MM.1S (cell line): Measurements from ENCODE around the gene OR1L6.

Experiments
- DNase-seq: peaks from one replicate; pipeline ENCODE4 v3.0.0-alpha.2; 2015
- H2AFZ ChIP-seq: fragments of 300-600 bp; sonication (generic); 2 replicates; pipeline ENCODE4 v1.6.0; 2016; ENCODE audit warnings: antibody characterized with exemption, low read length
- H3F3A ChIP-seq: fragments of 300-600 bp; sonication (generic); 2 replicates; pipeline ENCODE4 v1.6.1; 2016; ENCODE audit warnings: mild to moderate bottlenecking, antibody characterized with exemption, low read length, moderate library complexity, mixed read lengths; ENCODE audit not compliant: insufficient read depth
- H3K27ac ChIP-seq: fragments of 300-600 bp; sonication (generic); 2 replicates; pipeline ENCODE4 v1.5.1; 2016; ENCODE audit warnings: mild to moderate bottlenecking, low read length
- H3K27me3 ChIP-seq: fragments of 300-600 bp; sonication (generic); replicated peaks from 2 replicates; pipeline ENCODE4 v1.6.0; 2016; ENCODE audit warnings: low read length; ENCODE audit not compliant: insufficient read depth
- H3K36me3 ChIP-seq: fragments of 300-600 bp; sonication (generic); replicated peaks from 2 replicates; pipeline ENCODE4 v1.6.1; 2016; ENCODE audit warnings: mild to moderate bottlenecking, low read length, mixed read lengths; ENCODE audit not compliant: insufficient read depth
- H3K4me1 ChIP-seq: fragments of 300-600 bp; sonication (generic); 2 replicates; pipeline ENCODE4 v1.6.1; 2016; ENCODE audit warnings: low read length, mixed read lengths
- H3K4me2 ChIP-seq: fragments of 300-600 bp; sonication (generic); 2 replicates; pipeline ENCODE4 v1.6.0; 2016; ENCODE audit warnings: low read depth, low read length
- H3K4me3 ChIP-seq: fragments of 300-600 bp; sonication (generic); 2 replicates; pipeline ENCODE4 v1.5.1; 2016; ENCODE audit warnings: low read length, mixed read lengths
- H3K79me2 ChIP-seq: fragments of 300-600 bp; sonication (generic); 2 replicates; pipeline ENCODE4 v1.6.1; 2016; ENCODE audit warnings: mixed run types, low read length, mixed read lengths
- H3K9ac ChIP-seq: fragments of 300-600 bp; sonication (generic); 2 replicates; pipeline ENCODE4 v1.6.1; 2016; ENCODE audit warnings: low read length, mixed read lengths
- H3K9me2 ChIP-seq: fragments of 300-600 bp; sonication (generic); replicated peaks from 2 replicates; pipeline ENCODE4 v1.6.1; 2016; ENCODE audit warnings: mild to moderate bottlenecking, low read length, mixed read lengths; ENCODE audit not compliant: insufficient read depth
- H3K9me3 ChIP-seq: fragments of 300-600 bp; sonication (generic); replicated peaks from 2 replicates; pipeline ENCODE4 v1.6.1; 2016; ENCODE audit warnings: mild to moderate bottlenecking, low read length, mixed read lengths; ENCODE audit not compliant: insufficient read depth
- H4K20me1 ChIP-seq: fragments of 300-600 bp; sonication (generic); 2 replicates; pipeline ENCODE4 v1.6.1; 2016; ENCODE audit warnings: mild to moderate bottlenecking, low read length, moderate library complexity, mixed read lengths; ENCODE audit not compliant: insufficient read depth
- CTCF ChIP-seq: fragments of 300-600 bp; sonication (generic); IDR thresholded peaks from 2 replicates; pipeline ENCODE4 v1.5.1; 2016; ENCODE audit warnings: antibody characterized with exemption, low read length, mixed read lengths
- EZH2 ChIP-seq: fragments of 300-600 bp; sonication (generic); optimal IDR thresholded peaks from 2 replicates; pipeline ENCODE3; 2017; ENCODE audit warnings: low read depth, mild to moderate bottlenecking, antibody characterized with exemption, low read length, mixed read lengths
- EZH2phosphoT487 ChIP-seq: fragments of 300-600 bp; sonication (generic); IDR thresholded peaks from 2 replicates; pipeline ENCODE4 v1.6.1; 2018; ENCODE audit warnings: antibody characterized with exemption, low read length

Gene OR1L6

GRCh38 chr9:122789256-122790046 is 47.3 kb downstream of the OR1L6 start:
- no peaks in the 10 kb centered on the region for H3K9me2 ChIP-seq
- H2AFZ ChIP-seq = no peak overlapping the region
- TF ChIP-seq EZH2 (no peak), CTCF (no peak), EZH2phosphoT487 (no peak)
- H3K9me3 ChIP-seq = no peaks in the 10 kb centered on the region
- H3K27me3 ChIP-seq = no peaks in the 10 kb centered on the region
- no peaks in the 10 kb centered on the region for H3K79me2 ChIP-seq
- H3K4me1 ChIP-seq = peaks cover 25% of the 10 kb centered on the region
- no peaks in the 10 kb centered on the region for H3K36me3 ChIP-seq
- no peak overlapping the region for H3K9ac ChIP-seq
- DNase-seq = no peak
- no peaks in the 10 kb centered on the region for H4K20me1 ChIP-seq
- peaks cover 8% of the 10 kb centered on the region; the same call in 1 of the 2 replicates for H3F3A ChIP-seq
- no peak overlapping the region for H3K27ac ChIP-seq
- no peak overlapping the region for H3K4me3 ChIP-seq
- H3K4me2 ChIP-seq = no peak overlapping the region

GRCh38 chr9:122791872-122792669 is 50.0 kb downstream of the OR1L6 start:
- peaks cover 5% of the 10 kb centered on the region; the same call in 1 of the 2 replicates for H3F3A ChIP-seq

GRCh38 chr9:122797316-122798063 is 55.4 kb downstream of the OR1L6 start:
- Histone ChIP-seq H3F3A (no peaks in the 10 kb centered on the region), H3K27me3 (no peaks in the 10 kb centered on the region), H3K4me3 (no peak overlapping the region), H3K9me2 (no peaks in the 10 kb centered on the region), H3K4me1 (peaks cover 5% of the 10 kb centered on the region), H3K27ac (no peak overlapping the region), H3K4me2 (no peak overlapping the region), H3K9ac (no peak overlapping the region), H3K36me3 (no peaks in the 10 kb centered on the region), H2AFZ (no peak overlapping the region), H4K20me1 (no peaks in the 10 kb centered on the region), H3K79me2 (no peaks in the 10 kb centered on the region), H3K9me3 (no peaks in the 10 kb centered on the region)
- TF ChIP-seq EZH2 = no peak
- TF ChIP-seq CTCF = no peak
- TF ChIP-seq EZH2phosphoT487 = no peak
- DNase-seq = no peak

More at GRCh38 chr9:122791872-122792669, 50.0 kb downstream of the OR1L6 start:
- no peak overlapping the region for H2AFZ ChIP-seq
- no peak overlapping the region for H3K4me3 ChIP-seq
- no peaks in the 10 kb centered on the region for H3K9me3 ChIP-seq
- no peak overlapping the region for H3K9ac ChIP-seq
- TF ChIP-seq EZH2 = no peak
- no peak for TF ChIP-seq CTCF
- no peak for TF ChIP-seq EZH2phosphoT487
- H3K9me2 ChIP-seq = no peaks in the 10 kb centered on the region
- H3K27ac ChIP-seq = no peak overlapping the region
- H3K36me3 ChIP-seq = no peaks in the 10 kb centered on the region
- no peaks in the 10 kb centered on the region for H3K79me2 ChIP-seq
- peak; percentile 68 for DNase-seq
- H3K4me1 ChIP-seq = peaks cover 17% of the 10 kb centered on the region
- peak overlapping the region; percentile 47 for H3K4me2 ChIP-seq
- H3K27me3 ChIP-seq = no peaks in the 10 kb centered on the region
- H4K20me1 ChIP-seq = no peaks in the 10 kb centered on the region
